DOHH2 (cell line): ENCODE results near the gene SS18L1.

Experiments
- H3F3A ChIP-seq: fragments of 200-600 bp; sonication (generic), shearing (Covaris generic); 2 replicates; pipeline ENCODE4 v1.6.0; 2016; ENCODE audit warnings: antibody characterized with exemption, mild to moderate bottlenecking; ENCODE audit not compliant: control insufficient read depth, insufficient read depth
- H3K27ac ChIP-seq: fragments of 200-600 bp; sonication (generic); 2 replicates; pipeline ENCODE4 v1.5.1; 2014; ENCODE audit warnings: low read depth, mild to moderate bottlenecking, low read length, moderate library complexity
- H3K27me3 ChIP-seq: fragments of 200-600 bp; sonication (generic); 2 replicates; pipeline ENCODE4 v1.6.1; 2014; ENCODE audit warnings: mild to moderate bottlenecking, low read length, mixed read lengths; ENCODE audit not compliant: control insufficient read depth
- H3K36me3 ChIP-seq: fragments of 200-600 bp; sonication (generic); 2 replicates; pipeline ENCODE4 v1.6.1; 2014; ENCODE audit warnings: mild to moderate bottlenecking, low read length, moderate library complexity, mixed read lengths; ENCODE audit not compliant: control insufficient read depth
- H3K4me1 ChIP-seq: fragments of 200-600 bp; sonication (generic); 2 replicates; pipeline ENCODE4 v1.6.1; 2014; ENCODE audit warnings: mild to moderate bottlenecking, low read length, mixed read lengths; ENCODE audit not compliant: control insufficient read depth
- H3K4me2 ChIP-seq: fragments of 200-600 bp; sonication (generic); 2 replicates; pipeline ENCODE4 v1.6.0; 2014; ENCODE audit warnings: mild to moderate bottlenecking, low read length, moderate library complexity
- H3K4me3 ChIP-seq: fragments of 200-600 bp; sonication (generic); 2 replicates; pipeline ENCODE4 v1.5.1; 2014; ENCODE audit warnings: mild to moderate bottlenecking, low read length, mixed read lengths
- H3K79me2 ChIP-seq: fragments of 200-600 bp; sonication (generic); 2 replicates; pipeline ENCODE4 v1.6.1; 2014; ENCODE audit warnings: mild to moderate bottlenecking, low read length, mixed read lengths; ENCODE audit not compliant: control insufficient read depth
- H3K9me2 ChIP-seq: fragments of 200-600 bp; sonication (generic); replicated peaks from 2 replicates; pipeline ENCODE4 v1.6.1; 2014; ENCODE audit warnings: mild to moderate bottlenecking, low read length, mixed read lengths; ENCODE audit not compliant: control insufficient read depth
- H3K9me3 ChIP-seq: fragments of 200-600 bp; sonication (generic); 2 replicates; pipeline ENCODE4 v1.6.1; 2014; ENCODE audit warnings: antibody characterized with exemption, low read length, mixed read lengths; ENCODE audit not compliant: control insufficient read depth, insufficient read depth
- H4K20me1 ChIP-seq: fragments of 200-600 bp; sonication (generic); 2 replicates; pipeline ENCODE4 v1.6.0; 2014; ENCODE audit warnings: low read depth, mild to moderate bottlenecking, antibody characterized with exemption, low read length, moderate library complexity; ENCODE audit not compliant: control insufficient read depth, insufficient read depth
- EZH2phosphoT487 ChIP-seq: fragments of 200-600 bp; sonication (generic); IDR thresholded peaks from 2 replicates; pipeline ENCODE4 v1.6.1; 2017; ENCODE audit warnings: borderline replicate concordance, mild to moderate bottlenecking, antibody characterized with exemption, low read length, moderate library complexity, mixed read lengths
- TF ChIP-seq, protein P1 (sequence below): fragments of 200-600 bp; sonication (generic); IDR thresholded peaks from one replicate; pipeline ENCODE4 v1.5.1; 2014; ENCODE audit warnings: antibody characterized with exemption, mild to moderate bottlenecking, low read depth, low read length; ENCODE audit not compliant: poor library complexity, severe bottlenecking

The SS18L1 gene

DNA sequence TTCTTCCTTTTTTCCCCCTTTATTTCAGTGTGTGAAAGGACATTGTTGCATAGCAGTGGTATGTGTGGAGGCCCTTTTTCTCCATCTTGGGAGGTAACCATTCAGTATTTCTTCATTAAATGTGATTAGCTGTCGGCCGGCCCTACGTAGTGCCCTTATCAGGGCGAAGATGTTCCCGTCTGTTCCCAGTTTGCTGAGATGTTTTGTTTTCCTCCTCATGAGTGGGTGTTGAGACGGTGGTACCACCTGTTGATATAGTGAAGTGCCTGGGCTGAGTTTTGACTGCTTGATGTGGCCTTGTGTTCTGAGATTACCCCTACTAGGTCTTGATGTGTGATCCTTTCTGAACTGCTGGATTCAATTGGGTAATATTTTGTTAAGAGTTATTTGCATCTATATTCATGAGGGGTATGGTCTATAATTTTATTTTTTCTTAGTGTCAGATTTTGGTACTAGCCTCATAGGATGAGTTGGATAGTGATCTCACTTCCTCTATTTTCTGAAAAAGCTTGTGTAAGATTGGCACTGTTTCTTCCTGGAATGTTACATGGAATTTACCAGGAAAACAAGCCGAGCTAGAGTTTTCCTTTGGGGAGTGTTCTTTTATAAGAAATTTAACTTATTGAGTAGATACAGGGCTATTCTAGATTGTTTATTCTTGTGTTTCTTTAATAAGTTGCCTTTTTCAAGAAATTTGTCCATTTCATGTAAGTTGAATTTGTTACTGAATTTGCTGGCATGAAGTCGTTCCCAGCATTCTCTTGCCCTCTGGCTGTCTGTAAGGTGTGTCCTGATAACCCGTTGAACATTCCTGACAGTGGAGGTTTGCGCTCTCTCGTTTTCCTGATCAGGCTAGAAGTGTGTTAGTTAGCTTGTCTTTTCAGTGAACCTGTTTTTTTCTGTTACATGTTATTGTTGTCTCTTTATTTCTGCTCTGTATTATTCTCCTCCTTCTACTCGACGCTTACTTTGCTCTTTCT is 43.6 kb downstream of the SS18L1 start:
- Histone ChIP-seq H3K36me3 (peaks cover 22% of the 10 kb centered on the region), H3K27ac (no peak overlapping the region), H3K9me2 (no peaks in the 10 kb centered on the region), H3F3A (0 out of 2 replicates have a peak, but pooled peaks cover 2% of the 10 kb centered on the region), H3K4me3 (no peak overlapping the region), H3K4me1 (peaks cover 39% of the 10 kb centered on the region), H4K20me1 (no peaks in the 10 kb centered on the region), H3K9me3 (no peaks in the 10 kb centered on the region), H3K79me2 (peaks cover 87% of the 10 kb centered on the region), H3K27me3 (no peaks in the 10 kb centered on the region), H3K4me2 (peak overlapping the region; percentile 36)
- TF ChIP-seq, protein P1, sequence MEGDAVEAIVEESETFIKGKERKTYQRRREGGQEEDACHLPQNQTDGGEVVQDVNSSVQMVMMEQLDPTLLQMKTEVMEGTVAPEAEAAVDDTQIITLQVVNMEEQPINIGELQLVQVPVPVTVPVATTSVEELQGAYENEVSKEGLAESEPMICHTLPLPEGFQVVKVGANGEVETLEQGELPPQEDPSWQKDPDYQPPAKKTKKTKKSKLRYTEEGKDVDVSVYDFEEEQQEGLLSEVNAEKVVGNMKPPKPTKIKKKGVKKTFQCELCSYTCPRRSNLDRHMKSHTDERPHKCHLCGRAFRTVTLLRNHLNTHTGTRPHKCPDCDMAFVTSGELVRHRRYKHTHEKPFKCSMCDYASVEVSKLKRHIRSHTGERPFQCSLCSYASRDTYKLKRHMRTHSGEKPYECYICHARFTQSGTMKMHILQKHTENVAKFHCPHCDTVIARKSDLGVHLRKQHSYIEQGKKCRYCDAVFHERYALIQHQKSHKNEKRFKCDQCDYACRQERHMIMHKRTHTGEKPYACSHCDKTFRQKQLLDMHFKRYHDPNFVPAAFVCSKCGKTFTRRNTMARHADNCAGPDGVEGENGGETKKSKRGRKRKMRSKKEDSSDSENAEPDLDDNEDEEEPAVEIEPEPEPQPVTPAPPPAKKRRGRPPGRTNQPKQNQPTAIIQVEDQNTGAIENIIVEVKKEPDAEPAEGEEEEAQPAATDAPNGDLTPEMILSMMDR, result no peak
- no peak for TF ChIP-seq EZH2phosphoT487

DNA sequence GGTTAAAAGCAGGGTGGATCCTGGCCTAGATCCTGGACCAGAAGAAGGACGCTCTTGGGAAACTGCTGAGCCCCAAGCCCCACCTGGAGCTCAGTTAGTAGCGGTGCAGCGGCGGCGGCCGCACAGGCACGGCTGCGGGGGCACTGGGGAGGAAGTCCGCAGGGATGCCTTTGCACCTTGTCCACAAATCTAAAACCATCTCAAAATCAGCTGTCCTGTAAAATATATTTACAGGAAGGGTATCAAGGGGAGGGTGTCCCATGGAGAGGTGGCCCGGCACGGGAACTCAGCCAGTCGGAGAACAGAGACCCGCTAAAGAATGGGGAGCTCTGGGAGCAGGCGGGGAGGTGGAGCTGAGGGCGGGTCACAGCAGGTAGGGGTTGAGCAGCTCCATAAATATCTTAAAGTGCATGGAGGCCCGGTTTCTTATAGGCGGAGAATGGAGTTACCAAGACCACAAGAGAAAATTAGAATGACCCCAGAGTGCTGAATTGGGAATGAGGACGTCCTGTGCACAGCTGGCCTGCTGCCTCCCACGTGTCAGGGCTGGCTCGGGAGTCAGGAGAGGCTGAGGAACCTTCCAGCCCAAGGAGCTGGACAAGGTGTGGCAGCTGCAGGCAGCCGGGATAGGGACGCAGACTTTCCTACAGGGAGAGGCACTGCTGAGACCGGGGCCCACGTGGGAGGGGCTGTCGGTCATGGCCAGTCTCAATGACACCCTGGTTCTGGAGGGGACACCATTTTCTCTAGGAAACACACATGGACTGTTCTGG is 47.3 kb downstream of the SS18L1 start:
- Histone ChIP-seq H3K27me3 (no peaks in the 10 kb centered on the region), H3K9me3 (no peaks in the 10 kb centered on the region), H3K36me3 (peaks cover 37% of the 10 kb centered on the region), H3K4me1 (peaks cover 49% of the 10 kb centered on the region), H3K4me3 (no peak overlapping the region), H3K27ac (no peak overlapping the region), H3K79me2 (peaks cover 75% of the 10 kb centered on the region), H4K20me1 (0 out of 2 replicates have a peak, but pooled peaks cover 2% of the 10 kb centered on the region), H3K9me2 (no peaks in the 10 kb centered on the region), H3F3A (peaks cover 7% of the 10 kb centered on the region), H3K4me2 (no peak overlapping the region)
- TF ChIP-seq, protein P1, result no peak
- TF ChIP-seq EZH2phosphoT487, result no peak

DNA sequence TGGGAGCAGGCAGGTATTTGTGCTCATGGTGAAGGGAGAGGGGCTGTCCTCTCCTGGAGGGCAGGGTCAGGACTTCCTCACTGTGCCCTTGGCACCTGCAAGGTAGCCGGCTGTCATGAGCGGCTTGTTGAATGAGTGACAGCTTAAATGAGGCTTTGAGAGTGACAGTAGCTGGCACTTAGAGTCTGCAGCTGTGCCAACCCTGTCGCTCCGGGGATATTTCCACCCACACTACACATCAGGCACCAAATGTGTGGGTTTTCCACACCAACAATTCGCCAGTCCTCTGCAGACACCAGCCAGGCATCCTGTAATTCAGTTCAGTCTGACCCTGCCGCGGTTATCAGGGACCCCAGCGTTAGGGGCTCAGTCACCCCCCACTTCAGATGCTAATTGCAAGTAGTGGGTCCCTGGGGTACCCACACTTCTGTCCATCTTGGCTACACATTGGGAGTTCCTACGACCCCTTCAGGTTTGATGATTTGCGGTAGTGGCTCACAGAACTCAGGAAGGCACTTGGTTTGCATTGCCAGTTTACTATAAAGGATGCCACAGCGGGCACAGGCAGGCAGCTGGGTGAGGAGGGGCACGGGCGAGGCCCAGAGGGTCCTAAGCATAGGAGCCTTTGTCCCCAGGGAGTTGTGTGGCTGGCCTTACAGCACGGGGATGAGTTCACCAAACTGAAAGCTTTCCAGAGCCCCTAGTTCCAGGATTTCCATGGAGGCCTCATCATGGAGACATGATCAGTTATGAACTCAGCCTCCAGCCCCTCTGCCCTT is 48.4 kb downstream of the SS18L1 start:
- Histone ChIP-seq H3K4me3 (no peak overlapping the region), H3K9me2 (no peaks in the 10 kb centered on the region), H3K9me3 (no peaks in the 10 kb centered on the region), H3K79me2 (peaks cover 64% of the 10 kb centered on the region), H3K4me1 (peaks cover 42% of the 10 kb centered on the region), H3K27me3 (no peaks in the 10 kb centered on the region), H3K36me3 (peaks cover 43% of the 10 kb centered on the region), H3K27ac (no peak overlapping the region), H3K4me2 (no peak overlapping the region), H4K20me1 (0 out of 2 replicates have a peak, but pooled peaks cover 2% of the 10 kb centered on the region), H3F3A (peaks cover 5% of the 10 kb centered on the region)
- TF ChIP-seq, protein P1, result no peak
- TF ChIP-seq EZH2phosphoT487, result no peak
